HepG2 (cell line): Measurements from ENCODE around the gene SF3B5. TPM values are rescaled to one million over a fixed set of nuclear protein-coding genes. Genes with fewer than 3 reads are reported as not detected.

ENCODE experiments used
- ELF4 ChIP-seq: sonication (generic); formaldehyde crosslinking; IDR thresholded peaks from 2 replicates; pipeline ENCODE4 v1.5.0; 2020; ENCODE audit warnings: missing genetic modification reagents, mild to moderate bottlenecking, moderate library complexity, borderline replicate concordance
- ETV6 ChIP-seq: sonication (generic); formaldehyde crosslinking; conservative IDR thresholded peaks from 2 replicates; pipeline ENCODE4 v1.4.0; 2020; ENCODE audit warnings: missing genetic modification reagents
- FOXA3 ChIP-seq: IDR thresholded peaks from 2 replicates; pipeline ENCODE4 v1.6.1; 2016; ENCODE audit warnings: missing genetic modification reagents, missing compliant biosample characterization
- GATAD2A ChIP-seq: IDR thresholded peaks from 2 replicates; pipeline ENCODE4 v1.6.1; 2016
- GTF3A ChIP-seq: sonication (generic); formaldehyde crosslinking; conservative IDR thresholded peaks from 2 replicates; pipeline ENCODE4 v1.4.0; 2020; ENCODE audit warnings: mild to moderate bottlenecking, missing genetic modification reagents
- HOXA9 ChIP-seq: sonication (generic); formaldehyde crosslinking; IDR thresholded peaks from 2 replicates; pipeline ENCODE4 v1.8.1; 2022; ENCODE audit warnings: missing genetic modification reagents, mild to moderate bottlenecking, moderate library complexity, borderline replicate concordance
- KAT8 ChIP-seq: IDR thresholded peaks from 2 replicates; pipeline ENCODE4 v1.6.1; 2016; ENCODE audit warnings: missing genetic modification reagents, missing compliant biosample characterization
- KDM3A ChIP-seq: IDR thresholded peaks from 2 replicates; pipeline ENCODE4 v1.6.1; 2018; ENCODE audit warnings: low read depth, missing compliant biosample characterization
- MIXL1 ChIP-seq: IDR thresholded peaks from 2 replicates; pipeline ENCODE4 v1.6.1; 2016
- NR2C2 ChIP-seq: sonication (generic); formaldehyde crosslinking; IDR thresholded peaks from 2 replicates; pipeline ENCODE4 v1.4.0; 2020; ENCODE audit warnings: missing genetic modification reagents, mild to moderate bottlenecking, moderate library complexity, borderline replicate concordance
- ONECUT2 ChIP-seq: sonication (generic); formaldehyde crosslinking; IDR thresholded peaks from 2 replicates; pipeline ENCODE4 v1.4.0; 2020; ENCODE audit warnings: missing genetic modification reagents
- RAD51 ChIP-seq: fragments of 450-650 bp; IDR thresholded peaks from 2 replicates; pipeline ENCODE4 v1.6.1; 2016; ENCODE audit warnings: borderline replicate concordance
- SRSF1 ChIP-seq: fragments of 200-400 bp; formaldehyde crosslinking; optimal IDR thresholded peaks from 2 replicates; pipeline ENCODE3; 2017; ENCODE audit warnings: mild to moderate bottlenecking, low read depth, low read length, moderate library complexity
- YEATS2 ChIP-seq: sonication (generic); formaldehyde crosslinking; IDR thresholded peaks from 2 replicates; pipeline ENCODE4 v1.4.0; 2020; ENCODE audit warnings: missing genetic modification reagents, borderline replicate concordance
- ZNF282 ChIP-seq: fragments of 450-650 bp; IDR thresholded peaks from 2 replicates; pipeline ENCODE4 v1.6.1; 2018; ENCODE audit not compliant: partially characterized antibody
- ZNF441 ChIP-seq: sonication (generic); formaldehyde crosslinking; IDR thresholded peaks from 2 replicates; pipeline ENCODE4 v1.7.0; 2021; ENCODE audit warnings: missing genetic modification reagents, borderline replicate concordance
- polyA plus RNA-seq, 8 experiments: library from polyadenylated mRNA; depleted of rRNA in 3 of 8; stranded (reverse) in 7 of 8; unstranded in 1 of 8; fragments of >200 nt; fragmentation: Illumina TruSeq in 4 of 8; extraction: Trizol in 4 of 8; gene quantifications; 2 replicates each; pipeline versions ENCODE4 v1.2.1 to v1.2.3, GENCODE V29; 2011 to 2016; ENCODE audit warnings: low read depth in 4 of 8, missing spikeins in 1 of 8, mixed read lengths in 1 of 8; ENCODE audit not compliant: insufficient read depth in 1 of 8
- total RNA-seq, 5 experiments: library from RNA; depleted of rRNA; stranded (reverse); fragments of >200 nt; fragmentation: Illumina TruSeq; extraction: Trizol; gene quantifications; 2 replicates each; pipeline ENCODE4 v1.2.3, GENCODE V29; 2016; ENCODE audit warnings: low read depth in 1 of 5
- TF ChIP-seq, protein P1 (sequence below): IDR thresholded peaks from 2 replicates; pipeline ENCODE4 v1.6.1; 2016; ENCODE audit warnings: control low read depth
- TF ChIP-seq, protein P2 (sequence below): sonication (generic); formaldehyde crosslinking; IDR thresholded peaks from 2 replicates; pipeline ENCODE4 v1.8.1; 2023; ENCODE audit warnings: mild to moderate bottlenecking, inconsistent platforms, moderate library complexity, missing genetic modification reagents, borderline replicate concordance
- TF ChIP-seq, protein P3 (sequence below): sonication (generic); formaldehyde crosslinking; IDR thresholded peaks from 2 replicates; pipeline ENCODE4 v1.5.0; 2020; ENCODE audit warnings: mild to moderate bottlenecking, missing genetic modification reagents, borderline replicate concordance

SF3B5 gene
- total and polyA plus RNA-seq, 2 of the 13 experiments (the other 11 are each of a cell fraction or from before 2014, with no cell fraction given), result 263 to 292 TPM

DNA sequence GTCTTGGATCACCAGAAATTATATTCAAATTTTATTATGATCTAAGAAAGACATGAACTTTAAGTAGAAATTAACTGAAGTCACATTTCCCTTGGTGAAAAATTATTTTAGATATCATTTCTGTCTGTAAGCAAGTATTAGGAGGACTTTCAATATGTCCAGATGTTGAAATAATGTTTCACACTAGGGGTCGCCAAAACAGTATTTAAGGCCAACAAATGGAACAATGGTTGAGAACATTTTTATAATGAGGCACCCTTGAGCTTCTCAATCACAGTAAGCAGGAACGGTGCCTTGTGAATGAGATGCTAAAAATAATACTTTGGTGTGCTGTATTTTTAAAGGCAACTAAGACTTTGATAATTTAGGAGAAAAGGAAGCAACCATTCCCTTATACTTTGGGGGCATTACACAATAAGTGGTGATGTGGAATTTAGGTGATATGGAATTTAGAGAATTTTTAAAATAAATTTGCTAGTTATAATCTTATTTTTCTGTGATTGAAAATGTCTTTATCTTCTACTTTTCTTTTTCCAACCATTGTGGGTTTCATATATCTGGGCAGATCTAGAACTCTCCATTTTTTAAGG lies 9.6 kb upstream of the SF3B5 start (continued):
- TF ChIP-seq FOXA3 (CRISPR knock-in tag) (0 out of 2 replicates have a peak, but pooled peaks have one; percentile 12), NR2C2 (no peak), ZNF441 (no peak), MIXL1 (CRISPR knock-in tag) (peak; percentile 65; the same call in 1 of the 2 replicates), ETV6 (CRISPR knock-in tag) (no peak), RAD51 (no peak), SRSF1 (no peak), KAT8 (CRISPR knock-in tag) (0 out of 2 replicates have a peak, but pooled peaks have one; percentile 25), HOXA9 (no peak), ZNF282 (no peak), ONECUT2 (CRISPR knock-in tag) (no peak), ELF4 (CRISPR knock-in tag) (0 out of 2 replicates have a peak, but pooled peaks have one; percentile 35), GATAD2A (peak; percentile 42; the same call in 1 of the 2 replicates), GTF3A (CRISPR knock-in tag) (no peak), KDM3A (CRISPR knock-in tag) (no peak), YEATS2 (no peak)
- TF ChIP-seq, protein P1, sequence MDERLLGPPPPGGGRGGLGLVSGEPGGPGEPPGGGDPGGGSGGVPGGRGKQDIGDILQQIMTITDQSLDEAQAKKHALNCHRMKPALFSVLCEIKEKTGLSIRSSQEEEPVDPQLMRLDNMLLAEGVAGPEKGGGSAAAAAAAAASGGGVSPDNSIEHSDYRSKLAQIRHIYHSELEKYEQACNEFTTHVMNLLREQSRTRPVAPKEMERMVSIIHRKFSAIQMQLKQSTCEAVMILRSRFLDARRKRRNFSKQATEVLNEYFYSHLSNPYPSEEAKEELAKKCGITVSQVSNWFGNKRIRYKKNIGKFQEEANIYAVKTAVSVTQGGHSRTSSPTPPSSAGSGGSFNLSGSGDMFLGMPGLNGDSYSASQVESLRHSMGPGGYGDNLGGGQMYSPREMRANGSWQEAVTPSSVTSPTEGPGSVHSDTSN (CRISPR knock-in tag), result no peak
- TF ChIP-seq, protein P2, sequence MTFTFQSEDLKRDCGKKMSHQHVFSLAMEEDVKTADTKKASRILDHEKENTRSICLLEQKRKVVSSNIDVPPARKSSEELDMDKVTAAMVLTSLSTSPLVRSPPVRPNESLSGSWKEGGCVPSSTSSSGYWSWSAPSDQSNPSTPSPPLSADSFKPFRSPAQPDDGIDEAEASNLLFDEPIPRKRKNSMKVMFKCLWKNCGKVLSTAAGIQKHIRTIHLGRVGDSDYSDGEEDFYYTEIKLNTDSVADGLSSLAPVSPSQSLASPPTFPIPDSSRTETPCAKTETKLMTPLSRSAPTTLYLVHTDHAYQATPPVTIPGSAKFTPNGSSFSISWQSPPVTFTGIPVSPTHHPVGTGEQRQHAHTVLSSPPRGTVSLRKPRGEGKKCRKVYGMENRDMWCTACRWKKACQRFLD (CRISPR knock-in tag), result no peak
- TF ChIP-seq, protein P3, sequence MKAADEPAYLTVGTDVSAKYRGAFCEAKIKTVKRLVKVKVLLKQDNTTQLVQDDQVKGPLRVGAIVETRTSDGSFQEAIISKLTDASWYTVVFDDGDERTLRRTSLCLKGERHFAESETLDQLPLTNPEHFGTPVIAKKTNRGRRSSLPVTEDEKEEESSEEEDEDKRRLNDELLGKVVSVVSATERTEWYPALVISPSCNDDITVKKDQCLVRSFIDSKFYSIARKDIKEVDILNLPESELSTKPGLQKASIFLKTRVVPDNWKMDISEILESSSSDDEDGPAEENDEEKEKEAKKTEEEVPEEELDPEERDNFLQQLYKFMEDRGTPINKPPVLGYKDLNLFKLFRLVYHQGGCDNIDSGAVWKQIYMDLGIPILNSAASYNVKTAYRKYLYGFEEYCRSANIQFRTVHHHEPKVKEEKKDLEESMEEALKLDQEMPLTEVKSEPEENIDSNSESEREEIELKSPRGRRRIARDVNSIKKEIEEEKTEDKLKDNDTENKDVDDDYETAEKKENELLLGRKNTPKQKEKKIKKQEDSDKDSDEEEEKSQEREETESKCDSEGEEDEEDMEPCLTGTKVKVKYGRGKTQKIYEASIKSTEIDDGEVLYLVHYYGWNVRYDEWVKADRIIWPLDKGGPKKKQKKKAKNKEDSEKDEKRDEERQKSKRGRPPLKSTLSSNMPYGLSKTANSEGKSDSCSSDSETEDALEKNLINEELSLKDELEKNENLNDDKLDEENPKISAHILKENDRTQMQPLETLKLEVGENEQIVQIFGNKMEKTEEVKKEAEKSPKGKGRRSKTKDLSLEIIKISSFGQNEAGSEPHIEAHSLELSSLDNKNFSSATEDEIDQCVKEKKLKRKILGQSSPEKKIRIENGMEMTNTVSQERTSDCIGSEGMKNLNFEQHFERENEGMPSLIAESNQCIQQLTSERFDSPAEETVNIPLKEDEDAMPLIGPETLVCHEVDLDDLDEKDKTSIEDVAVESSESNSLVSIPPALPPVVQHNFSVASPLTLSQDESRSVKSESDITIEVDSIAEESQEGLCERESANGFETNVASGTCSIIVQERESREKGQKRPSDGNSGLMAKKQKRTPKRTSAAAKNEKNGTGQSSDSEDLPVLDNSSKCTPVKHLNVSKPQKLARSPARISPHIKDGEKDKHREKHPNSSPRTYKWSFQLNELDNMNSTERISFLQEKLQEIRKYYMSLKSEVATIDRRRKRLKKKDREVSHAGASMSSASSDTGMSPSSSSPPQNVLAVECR (CRISPR knock-in tag), result no peak
